Renal cortex interstitium (tissue), 15 donors: ENCODE data around the gene POMZP3. TPM values are rescaled to one million over a fixed set of nuclear protein-coding genes. Genes with fewer than 3 reads are reported as not detected.
"Not testable (repeated sequence)": the region's sequence is repeated elsewhere in the genome, so short reads cannot be mapped to it uniquely, and the experiment has no call there.

ENCODE experiments used
- DNase-seq, 11 donors: peaks; one replicate each; pipeline ENCODE4 v3.0.0-alpha.2; 2013; ENCODE audit warnings: low read depth in 9 of 11, low spot score in 4 of 11; ENCODE audit errors: extremely low read depth in 1 of 11
- long read RNA-seq, 16 experiments: transcript quantifications; one replicate each; lab custom pipeline, GENCODE V29; 2026
- polyA plus RNA-seq, 3 donors: library from polyadenylated mRNA; unstranded; fragments of 120-200 nt; gene quantifications; one replicate each; pipeline ENCODE4 v1.2.1, GENCODE V29; 2013; ENCODE audit not compliant: insufficient read length in 3 of 3

POMZP3 gene
- 10 to 100 TPM; 21.3 to 34.9 (median 23.1) TPM for polyA plus RNA-seq
- long read RNA-seq, donor 1, partial matches to known transcripts = 0 of 1 reads
- long read RNA-seq, donor 1, other reads (novel, unspliced or antisense) = 0 of 1 reads
- long read RNA-seq, donor 2, transcript POMZP3-202 (7 exons, 1,490 nt) = major isoform, 6 of 7 reads
- long read RNA-seq, donor 2, partial matches to known transcripts = 0 of 7 reads
- long read RNA-seq, donor 2, other reads (novel, unspliced or antisense) = 0 of 7 reads
- long read RNA-seq, donor 3, partial matches to known transcripts = 0 of 5 reads
- long read RNA-seq, donor 3, other reads (novel, unspliced or antisense) = 0 of 5 reads
- long read RNA-seq, donor 4, partial matches to known transcripts = 0 of 2 reads
- long read RNA-seq, donor 4, other reads (novel, unspliced or antisense) = 0 of 2 reads
- long read RNA-seq, donor 5 = 0 reads
- long read RNA-seq, donor 6 = 0 reads
- long read RNA-seq, donor 7, transcript POMZP3-202 (7 exons, 1,490 nt) = major isoform, 9 of 9 reads
- long read RNA-seq, donor 7, partial matches to known transcripts = 0 of 9 reads
- long read RNA-seq, donor 7, other reads (novel, unspliced or antisense) = 0 of 9 reads
- long read RNA-seq, donor 8 = 0 reads
- long read RNA-seq, donor 9, transcript POMZP3-202 (7 exons, 1,490 nt) = major isoform, 7 of 8 reads
- long read RNA-seq, donor 9, partial matches to known transcripts = 0 of 8 reads
- long read RNA-seq, donor 9, other reads (novel, unspliced or antisense) = 0 of 8 reads
- long read RNA-seq, donor 10, partial matches to known transcripts = 0 of 3 reads
- long read RNA-seq, donor 10, other reads (novel, unspliced or antisense) = 0 of 3 reads
- long read RNA-seq, donor 11, partial matches to known transcripts = 0 of 2 reads
- long read RNA-seq, donor 11, other reads (novel, unspliced or antisense) = 0 of 2 reads
- long read RNA-seq, donor 12, partial matches to known transcripts = 0 of 4 reads
- long read RNA-seq, donor 12, other reads (novel, unspliced or antisense) = 0 of 4 reads
- long read RNA-seq, donor 13 = 0 reads
- long read RNA-seq, donor 14, partial matches to known transcripts = 0 of 4 reads
- long read RNA-seq, donor 14, other reads (novel, unspliced or antisense) = 0 of 4 reads
- long read RNA-seq, donor 15, transcript POMZP3-202 (7 exons, 1,490 nt) = major isoform, 5 of 5 reads
- long read RNA-seq, donor 15, partial matches to known transcripts = 0 of 5 reads
- long read RNA-seq, donor 15, other reads (novel, unspliced or antisense) = 0 of 5 reads
- long read RNA-seq, donor 16, transcript POMZP3-202 (7 exons, 1,490 nt) = major isoform, 10 of 11 reads
- long read RNA-seq, donor 16, partial matches to known transcripts = 0 of 11 reads
- long read RNA-seq, donor 16, other reads (novel, unspliced or antisense) = 0 of 11 reads

DNA sequence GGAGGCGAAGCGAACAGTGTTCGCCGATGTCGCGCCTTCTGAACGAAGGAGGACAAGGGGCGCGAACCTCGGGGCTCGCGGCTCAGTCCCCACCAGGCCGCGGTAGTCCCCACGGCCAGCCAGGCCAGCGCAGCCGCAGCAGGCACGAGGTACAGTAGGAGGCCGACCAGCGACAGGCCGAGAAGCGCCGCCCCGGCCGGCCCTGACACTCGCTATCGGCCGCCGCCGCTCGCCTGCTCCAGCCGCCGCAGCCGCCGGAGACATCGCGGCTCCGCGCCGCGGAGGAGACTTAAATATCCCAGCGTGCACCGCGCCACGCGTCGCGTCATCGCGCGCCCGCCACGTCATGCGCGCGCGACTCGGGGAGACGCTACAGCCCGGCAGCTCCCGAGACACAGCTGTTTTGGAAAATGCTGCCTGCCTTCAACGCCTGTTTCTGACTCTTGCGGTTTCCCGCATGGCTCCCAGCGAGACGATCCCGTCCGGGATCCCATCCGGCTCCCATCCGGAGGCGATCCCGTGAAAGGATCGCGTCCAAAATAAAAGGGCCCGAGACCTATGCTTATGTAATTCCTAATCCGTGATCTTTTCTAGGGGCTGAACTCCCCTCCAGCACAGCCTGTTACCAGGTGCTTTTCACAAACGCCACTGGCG, at the start of gene POMZP3:
TSS of gene POMZP3 (minus strand) at position 291 of the 654 bp plus-strand sequence. CDS start 1,215 bp downstream, outside the sequence.
- DNase-seq = peak in 4 of 11 donors; percentile 5 to 32 (median 14)

DNA sequence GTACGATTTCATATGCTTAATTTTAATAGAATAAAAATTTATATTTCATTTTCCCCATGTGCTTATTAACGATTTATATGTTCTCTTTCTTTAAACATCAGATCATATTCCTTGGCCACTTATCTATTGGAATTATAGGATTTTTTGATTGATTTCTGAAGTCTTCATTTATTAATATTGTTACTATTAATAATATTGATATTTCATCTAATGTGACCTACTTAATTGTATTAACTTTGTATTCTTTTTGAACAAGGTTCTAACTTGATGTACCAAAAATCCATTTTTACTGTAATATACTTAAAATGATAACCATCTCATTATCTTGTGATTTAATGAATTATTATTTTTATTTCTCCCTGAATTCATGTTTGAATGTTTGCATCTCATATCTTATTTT, 48.7 kb upstream of the POMZP3 start:
- not testable (repeated sequence) for DNase-seq

DNA sequence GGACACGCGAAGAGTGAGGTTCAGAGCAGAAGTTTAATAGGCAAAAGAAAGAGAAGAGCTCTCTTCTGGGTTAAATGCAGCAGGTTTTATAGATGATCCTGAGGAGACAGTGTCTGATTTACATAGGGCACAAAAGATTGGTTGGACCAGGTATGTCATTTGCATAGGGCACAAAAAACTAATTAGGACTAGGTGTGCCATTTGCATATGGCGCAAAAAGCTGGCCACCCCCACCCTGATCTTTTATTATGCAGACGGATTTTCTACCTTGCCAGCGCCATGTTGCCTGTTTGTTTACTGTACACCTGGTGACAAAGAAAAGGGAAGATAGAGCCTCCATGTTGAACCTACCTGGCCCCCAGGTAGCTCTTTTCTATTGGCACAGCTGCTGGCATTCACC, 46.3 kb upstream of the POMZP3 start:
- not testable (repeated sequence) for DNase-seq

DNA sequence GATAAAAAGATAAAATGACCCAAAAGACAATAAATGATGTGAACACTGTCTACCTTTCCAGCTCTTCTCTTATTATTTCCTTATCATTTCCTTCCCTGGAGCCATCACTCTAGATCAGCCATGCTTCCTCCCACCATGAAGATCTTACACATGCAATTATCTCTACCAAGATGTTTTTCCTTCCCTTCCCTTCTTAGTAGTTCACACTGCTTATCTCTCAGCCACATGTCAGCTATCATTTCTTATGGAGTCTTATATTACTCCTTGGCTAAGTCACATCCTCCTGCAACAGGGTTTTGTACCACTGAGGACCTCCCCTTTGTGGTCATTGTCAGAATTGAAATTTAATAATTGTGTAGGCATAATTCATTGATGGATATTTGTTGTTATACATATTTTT, 32.1 kb upstream of the POMZP3 start:
- not testable (repeated sequence) for DNase-seq

DNA sequence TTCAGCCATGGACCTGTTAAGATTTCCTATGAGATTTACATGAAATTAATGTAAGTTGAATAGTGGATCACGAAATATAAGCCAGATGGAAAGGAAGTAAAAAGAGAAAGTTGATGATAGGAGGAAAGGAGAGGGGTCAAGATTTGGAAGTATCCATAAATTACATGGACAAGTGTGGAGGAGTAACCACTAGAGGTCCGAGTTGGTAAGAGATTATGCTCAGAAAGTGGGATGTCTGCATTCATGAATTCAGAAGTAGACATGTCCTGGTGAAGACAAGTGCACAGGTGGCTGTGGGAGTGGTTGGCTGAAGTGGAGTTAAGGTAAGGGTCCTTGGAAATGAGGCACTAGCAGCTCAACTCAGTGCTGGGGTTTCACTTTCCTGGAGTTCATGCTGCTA, 29.3 kb upstream of the POMZP3 start:
- not testable (repeated sequence) for DNase-seq

DNA sequence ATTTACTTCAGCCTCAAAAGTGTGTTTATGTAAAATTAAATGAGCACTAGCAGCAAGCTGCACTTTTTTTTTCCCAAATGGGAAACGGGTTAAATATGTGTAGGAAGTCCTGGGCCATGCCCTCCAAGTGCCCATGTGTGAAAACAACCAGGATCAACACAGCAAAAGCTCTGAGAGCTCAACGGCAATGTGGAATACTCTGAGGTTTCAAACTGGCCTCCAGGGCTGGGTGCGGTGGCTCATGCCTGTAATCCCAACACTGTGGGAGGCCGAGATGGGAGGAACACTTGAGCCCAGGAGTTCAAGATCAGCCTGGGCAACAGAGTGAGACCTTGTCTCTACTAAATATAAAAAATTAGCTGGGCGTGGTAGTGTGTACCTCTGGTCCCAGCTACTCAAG, 15.5 kb upstream of the POMZP3 start:
- not testable (repeated sequence) for DNase-seq

DNA sequence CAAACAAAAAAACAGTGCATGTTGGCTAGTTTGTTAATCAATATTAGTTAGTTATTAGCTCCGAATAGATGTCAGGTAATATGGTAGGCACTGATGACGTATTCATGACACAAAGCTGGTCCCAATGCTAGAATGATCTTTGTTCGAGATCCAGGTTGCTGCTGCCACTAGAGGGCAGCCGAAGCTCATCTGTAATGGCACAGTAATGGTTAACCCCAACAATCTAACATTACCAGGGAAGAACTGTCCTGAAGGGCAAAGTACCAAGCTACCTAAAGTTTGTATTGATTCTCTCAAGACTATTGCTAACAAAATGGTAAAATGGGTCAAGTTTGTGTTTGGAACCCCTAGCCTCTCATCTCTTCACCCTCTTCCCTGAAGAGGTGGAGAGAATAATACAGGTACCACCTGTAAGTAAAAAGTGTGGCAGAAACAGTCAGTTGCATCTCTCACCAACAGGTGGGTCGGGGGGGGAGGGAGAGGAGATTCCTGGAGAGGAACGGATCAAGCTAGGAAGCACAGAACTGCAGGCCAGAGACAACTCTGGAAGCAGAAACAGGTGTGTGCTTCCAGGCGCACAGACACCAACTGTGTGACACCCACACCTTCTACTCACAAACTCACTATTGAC, 10.1 kb upstream of the POMZP3 start:
- DNase-seq = not testable (repeated sequence)

DNA sequence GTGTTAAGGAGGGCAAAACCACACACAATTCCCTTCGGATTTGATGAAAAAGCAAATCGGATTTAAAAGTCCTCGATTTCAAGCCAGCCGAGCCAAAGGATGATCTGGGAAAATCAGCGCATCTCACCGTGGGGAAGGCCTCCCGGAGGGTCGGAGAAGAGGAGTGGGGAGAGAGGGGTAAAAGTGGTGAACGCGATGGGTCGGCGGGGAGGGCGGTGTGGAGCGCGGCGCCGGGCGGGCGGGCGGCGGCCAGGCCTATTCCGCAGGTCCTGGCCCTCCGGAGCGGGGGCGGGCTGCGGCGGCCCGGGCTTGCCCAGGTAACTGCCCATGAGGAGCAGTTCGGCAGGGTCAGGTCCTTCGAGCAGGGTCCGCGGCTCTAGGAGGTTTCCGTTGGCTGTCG, 498 bp downstream of the POMZP3 start:
- DNase-seq = peak in 2 of 11 donors; percentile 2 to 3

DNA sequence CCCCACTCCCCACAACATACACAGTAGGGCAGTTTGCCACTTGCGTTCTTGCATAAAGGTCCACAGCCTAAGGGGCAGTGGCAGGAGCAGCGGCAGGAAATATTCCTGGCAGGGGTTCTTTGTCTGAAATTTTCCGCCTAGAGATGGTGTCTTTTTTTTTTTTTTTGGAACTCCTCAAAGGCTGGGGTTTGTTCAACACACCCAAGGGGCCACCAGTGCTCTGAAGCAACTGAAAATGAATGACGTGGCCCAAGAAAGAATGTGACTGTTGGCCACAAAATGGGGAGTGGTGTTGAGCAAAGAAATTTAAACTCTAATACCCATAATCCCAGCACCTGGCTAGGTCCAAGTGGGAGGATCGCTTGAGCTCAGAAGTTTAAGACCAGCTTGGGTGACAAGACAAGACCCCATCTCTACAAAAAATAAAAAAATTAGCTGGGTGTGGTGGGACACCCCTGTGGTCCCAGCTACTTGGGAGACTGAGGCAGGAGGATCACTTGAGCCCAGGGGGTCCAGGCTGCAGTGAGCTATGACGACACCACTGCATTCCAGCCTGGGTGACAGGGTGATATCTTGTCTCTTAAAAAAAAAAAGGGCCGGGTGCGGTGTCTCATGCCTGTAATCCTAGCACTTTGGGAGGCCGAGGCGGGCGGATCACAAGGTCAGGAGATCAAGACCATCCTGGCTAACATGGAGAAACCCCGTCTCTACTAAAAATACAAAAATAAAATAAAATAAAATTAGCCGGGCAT, 7.5 kb downstream of the POMZP3 start:
- DNase-seq = not testable (repeated sequence)

DNA sequence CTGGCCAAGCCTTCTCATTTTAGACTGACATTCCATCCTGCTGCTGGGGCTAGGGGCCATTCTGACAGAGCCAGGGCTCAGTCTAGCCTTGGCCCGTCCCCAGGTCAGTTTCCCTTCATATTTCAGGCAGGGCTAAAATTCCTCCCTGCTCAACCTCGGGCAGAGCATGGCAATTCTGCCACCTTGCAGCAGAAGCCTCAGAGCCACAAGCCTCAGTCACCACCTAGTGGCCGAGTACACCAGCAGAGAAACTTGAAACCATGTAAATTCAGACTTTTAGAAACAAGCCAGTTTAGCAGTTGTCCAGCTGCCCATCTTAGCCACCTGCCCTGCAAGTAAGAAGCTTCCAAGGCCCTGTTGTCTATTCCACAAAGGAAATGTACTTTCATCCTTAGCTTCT, 13.3 kb downstream of the POMZP3 start:
- DNase-seq = peak in 1 of 11 donors; percentile 10

DNA sequence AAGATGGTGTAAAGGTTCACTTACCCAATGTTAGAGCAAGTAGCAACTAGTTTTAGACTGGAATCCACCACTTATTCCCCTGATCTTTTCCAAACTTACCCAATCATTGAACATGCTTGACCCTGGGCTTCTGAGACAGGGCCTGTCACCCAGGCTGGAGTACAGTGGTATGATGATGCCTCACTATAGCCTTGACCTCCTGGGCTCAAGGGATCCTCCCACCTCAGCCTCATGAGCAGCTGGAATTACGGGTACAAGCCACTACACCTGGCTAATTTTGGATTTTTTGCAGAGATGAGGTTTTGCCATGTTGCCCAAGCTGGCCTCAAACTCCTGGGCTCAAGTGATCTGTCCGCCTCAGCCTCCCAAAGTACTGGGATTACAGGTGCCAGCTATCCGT, 14.8 kb downstream of the POMZP3 start:
- DNase-seq = not testable (repeated sequence)

DNA sequence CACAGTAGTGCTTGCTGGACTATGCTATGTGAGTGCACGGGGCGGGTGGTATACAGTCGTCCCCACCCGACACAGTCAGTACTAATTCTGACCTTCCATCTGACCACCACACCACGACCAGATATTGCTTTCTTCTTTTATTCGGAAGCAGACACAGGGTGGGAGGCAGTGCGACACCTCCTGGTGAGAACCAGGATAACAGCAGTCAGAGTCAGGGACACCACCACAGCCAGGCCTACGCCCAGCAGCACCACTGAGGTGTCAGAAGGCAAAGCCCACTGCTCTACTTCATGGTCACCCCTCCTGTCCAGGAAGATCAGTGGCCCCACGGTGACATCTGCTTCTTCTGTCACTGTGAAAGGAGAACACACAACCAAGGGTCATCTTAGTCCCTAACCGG, 17.2 kb downstream of the POMZP3 start:
- not testable (repeated sequence) for DNase-seq

DNA sequence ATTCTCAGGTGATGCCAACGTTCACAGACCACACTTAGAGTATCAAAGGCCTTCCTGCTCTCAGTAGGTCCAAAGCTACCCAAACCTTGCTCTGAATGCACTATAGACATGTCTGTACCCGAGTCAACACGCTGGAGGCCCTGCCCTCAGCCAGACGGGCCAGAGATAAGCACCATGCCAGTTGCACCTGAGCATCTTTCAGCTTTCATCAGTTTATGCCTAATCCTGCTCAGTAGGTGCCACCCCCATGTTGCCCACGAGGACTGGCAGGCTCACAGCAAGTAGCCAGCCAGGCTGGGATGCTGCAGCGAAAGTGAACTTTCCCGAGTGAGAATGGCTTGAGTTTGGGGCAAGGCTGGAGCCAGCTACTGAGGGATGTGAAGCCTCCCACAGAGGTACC, 18.6 kb downstream of the POMZP3 start:
- not testable (repeated sequence) for DNase-seq

DNA sequence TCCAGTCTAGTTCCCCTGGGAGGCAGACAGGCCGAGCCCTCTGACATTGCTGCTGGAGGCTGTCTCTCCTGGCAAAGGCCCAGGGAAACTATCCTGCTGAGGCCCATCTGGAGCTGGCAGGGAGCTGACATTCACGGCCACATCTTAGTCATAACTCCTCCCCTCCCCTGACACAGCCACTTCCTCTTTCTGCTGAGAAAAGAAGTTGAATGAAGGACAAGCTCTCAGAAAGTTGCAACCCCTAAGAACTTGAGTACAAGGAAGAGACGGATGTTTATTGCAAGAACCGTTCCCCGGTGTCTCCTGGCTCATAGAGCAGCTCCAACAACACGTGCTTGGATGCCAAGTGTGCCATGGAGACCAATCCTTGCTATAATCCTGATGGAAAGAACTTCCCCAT, 21.1 kb downstream of the POMZP3 start:
- peak in 3 of 11 donors; percentile 9 to 23 (median 17) for DNase-seq

DNA sequence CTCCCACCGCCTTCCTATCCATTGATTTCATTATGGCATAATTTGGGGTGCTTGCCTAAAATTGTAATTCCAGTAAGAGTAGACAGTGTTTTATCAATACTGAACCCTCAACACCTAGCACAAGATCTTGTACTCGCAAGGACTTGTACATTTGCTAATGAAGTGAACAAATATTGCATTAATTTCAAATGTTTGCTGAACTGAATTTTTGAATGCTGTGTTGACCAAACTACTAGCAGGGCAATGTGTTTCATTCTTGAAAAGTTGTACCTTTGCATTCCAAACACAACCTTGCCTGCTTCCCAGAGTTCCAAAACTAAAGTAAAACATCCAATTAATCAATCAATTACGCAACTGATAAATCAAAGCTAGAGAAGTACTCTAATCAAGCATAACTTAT, 26.4 kb downstream of the POMZP3 start:
- DNase-seq = not testable (repeated sequence)

DNA sequence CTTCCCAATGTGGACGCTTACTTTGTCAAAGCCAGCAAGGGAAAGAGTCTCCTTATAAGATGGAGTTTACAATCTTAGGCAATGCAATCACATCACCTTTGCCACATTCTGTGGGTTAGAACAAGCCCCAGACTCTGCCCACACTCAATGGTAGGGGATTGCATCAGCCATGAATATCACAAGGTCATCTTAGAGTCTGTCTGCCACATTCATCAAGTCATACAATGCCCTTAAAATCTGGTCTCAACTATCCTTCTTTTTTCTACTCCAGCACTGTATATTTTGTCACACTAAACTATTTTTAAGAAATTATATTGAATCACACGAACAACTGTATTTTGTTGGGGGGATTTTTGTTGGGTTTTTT, 27.0 kb downstream of the POMZP3 start:
- not testable (repeated sequence) for DNase-seq

DNA sequence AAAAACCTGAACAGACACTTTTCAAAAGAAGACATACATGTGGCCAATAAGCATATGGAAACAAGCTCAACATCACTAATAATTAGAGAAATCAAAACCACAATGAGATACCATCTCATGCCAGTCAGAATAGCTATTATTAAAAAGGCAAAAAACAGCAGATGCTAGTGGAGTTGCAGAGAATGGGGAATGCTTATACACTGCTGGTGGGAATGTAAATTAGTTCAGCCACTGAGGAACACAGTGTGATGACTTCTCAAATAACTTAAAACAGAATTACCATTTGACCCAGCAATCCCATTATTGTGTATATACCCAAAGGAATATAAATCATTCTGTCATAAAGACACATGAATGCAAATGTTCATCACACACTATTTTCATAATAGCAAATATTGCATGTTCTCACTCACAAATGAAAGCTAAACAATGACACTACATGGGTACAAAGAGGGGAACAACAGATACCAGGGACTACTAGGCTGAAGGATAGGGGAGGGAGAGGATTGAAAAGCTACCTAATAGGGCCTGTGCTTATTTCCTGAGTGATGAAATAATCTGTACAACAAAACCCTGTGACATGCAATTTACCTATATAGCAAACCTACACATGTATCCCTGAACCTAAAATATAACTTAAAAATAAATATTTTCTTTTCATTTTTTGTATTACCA, 28.4 kb downstream of the POMZP3 start:
- DNase-seq = not testable (repeated sequence)
